Thyroid gland (tissue), 4 donors: ENCODE results near the gene PEDS1. TPM values are rescaled to one million over a fixed set of nuclear protein-coding genes. Genes with fewer than 3 reads are reported as not detected.
"Not testable (repeated sequence)": the region's sequence is repeated elsewhere in the genome, so short reads cannot be mapped to it uniquely, and the experiment has no call there.

Experiments used
- DNase-seq, 2 donors: peaks; one replicate each; pipeline ENCODE4 v3.0.0-alpha.2; 2019
- H3K27ac ChIP-seq, 3 donors: fragments of 200-600 bp; sonication (generic); 1 replicate in 2 of 3; 2 replicates in 1 of 3; pipeline ENCODE4 v1.5.1; 2016 to 2019; ENCODE audit warnings: mild to moderate bottlenecking in 1 of 3, moderate library complexity in 1 of 3
- H3K27me3 ChIP-seq: fragments of 200-600 bp; sonication (generic); one replicate; pipeline ENCODE4 v1.5.1; 2019
- H3K36me3 ChIP-seq, 2 donors: fragments of 200-600 bp; sonication (generic); one replicate each; pipeline ENCODE4 v1.5.1; 2016 to 2019
- H3K4me1 ChIP-seq, 2 donors: fragments of 200-600 bp; sonication (generic); one replicate each; pipeline ENCODE4 v1.5.1; 2017 to 2019
- H3K4me3 ChIP-seq, 3 donors: fragments of 200-600 bp; sonication (generic); replicated peaks in 1 of 3; 1 replicate in 2 of 3; 2 replicates in 1 of 3; pipeline ENCODE4 v1.5.1; 2016; ENCODE audit warnings: mild to moderate bottlenecking in 1 of 3
- H3K9me3 ChIP-seq: fragments of 200-600 bp; sonication (generic); one replicate; pipeline ENCODE4 v1.5.1; 2017
- CTCF ChIP-seq, 6 experiments: fragments of 200-600 bp in 3 of 6; fragments of 450-650 bp in 3 of 6; sonication (generic) in 3 of 6; IDR thresholded peaks; one replicate each; pipeline ENCODE4 v1.5.1; 2016 to 2019; ENCODE audit warnings: antibody characterized with exemption in 6 of 6, mild to moderate bottlenecking in 2 of 6, inconsistent platforms in 1 of 6, moderate library complexity in 1 of 6
- POLR2A ChIP-seq, 2 donors: fragments of 450-650 bp; IDR thresholded peaks; one replicate each; pipeline ENCODE4 v1.6.1; 2017; ENCODE audit warnings: antibody characterized with exemption in 2 of 2, mild to moderate bottlenecking in 2 of 2, moderate library complexity in 1 of 2
- WGBS, 2 donors: methylation state at CpG; one replicate each; pipeline ENCODE4 v1.1.5; 2017; 5-methylcytosine and 5-hydroxymethylcytosine counted together
- intact Hi-C: fragments of 100-400 bp; cut with DNase I; formaldehyde crosslinking; loops from one replicate; pipeline ENCODE4 v1.15.1; 2023
- total RNA-seq, 4 donors: library from RNA; depleted of rRNA; stranded (reverse); fragments of >200 nt; gene quantifications; one replicate each; pipeline ENCODE4 v1.2.3, GENCODE V29; 2016

The PEDS1 gene
- total RNA-seq, 4 donors from 2014 or later, result 15.8 to 22.7 (median 19.7) TPM

- H3K36me3 ChIP-seq, result peaks cover 15 to 17% of the 10 kb centered on the region in 2 donors
- DNase-seq, result no peak
- H3K27me3 ChIP-seq, result no peaks in the 10 kb centered on the region
- peaks cover 12 to 37% of the 10 kb centered on the region in 2 donors for H3K4me1 ChIP-seq
- no peaks in the 10 kb centered on the region for H3K9me3 ChIP-seq
- H3K27ac ChIP-seq, result no peak overlapping the region
- 87 to 91% methylated on average over 11 of the region's 11 CpGs for WGBS, 2 donors
- no peak for TF ChIP-seq CTCF (IDR thresholded peaks at IDR 0.05)
- no peak for TF ChIP-seq POLR2A (IDR thresholded peaks at IDR 0.05)
- intact Hi-C loops, result loop anchor here (10.0 kb wide), 1 partner anchor 56 kb away; no protein-coding TSS in a partner anchor
- no peak overlapping the region for H3K4me3 ChIP-seq
Measured at GRCh38 chr20:50140339-50140859, 13.1 kb downstream of the PEDS1 start.

GRCh38 chr20:50138479-50139393 is 14.8 kb downstream of the PEDS1 start:
- peaks cover 12 to 37% of the 10 kb centered on the region in 2 donors for H3K4me1 ChIP-seq
- no peaks in the 10 kb centered on the region for H3K9me3 ChIP-seq
- no peak overlapping the region for H3K4me3 ChIP-seq
- TF ChIP-seq POLR2A (IDR thresholded peaks at IDR 0.05) (no peak), CTCF (IDR thresholded peaks at IDR 0.05) (no peak)
- DNase-seq, result no peak
- H3K27ac ChIP-seq, result peak overlapping the region; percentile 5 to 61 (median 54)
- intact Hi-C loops, result no loop called here
- WGBS, 2 donors, result 80 to 84% methylated on average over 18 to 28 of the region's 29 CpGs
- H3K27me3 ChIP-seq, result no peaks in the 10 kb centered on the region
- H3K36me3 ChIP-seq, result peaks cover 15 to 21% of the 10 kb centered on the region in 2 donors

GRCh38 chr20:50138120-50138478 is 15.4 kb downstream of the PEDS1 start:
- no peaks in the 10 kb centered on the region for H3K27me3 ChIP-seq
- no peak overlapping the region for H3K4me3 ChIP-seq
- DNase-seq, result no peak
- TF ChIP-seq CTCF (IDR thresholded peaks at IDR 0.05) (no peak), POLR2A (IDR thresholded peaks at IDR 0.05) (no peak)
- H3K27ac ChIP-seq, result peak overlapping the region; percentile 5 to 61 (median 54)
- intact Hi-C loops, result no loop called here
- H3K36me3 ChIP-seq, result peaks cover 11 to 19% of the 10 kb centered on the region in 2 donors
- H3K4me1 ChIP-seq, result peaks cover 12 to 37% of the 10 kb centered on the region in 2 donors
- WGBS, 2 donors, result 82 to 85% methylated on average over 4 to 5 of the region's 5 CpGs
- H3K9me3 ChIP-seq, result no peaks in the 10 kb centered on the region

GRCh38 chr20:50137702-50138101 is 15.8 kb downstream of the PEDS1 start:
- intact Hi-C loops, H3K4me3 ChIP-seq, H3K27me3 ChIP-seq, H3K9me3 ChIP-seq: not testable (repeated sequence)
- WGBS, 2 donors, result 78 to 80% methylated on average over 13 of the region's 13 CpGs
- Histone ChIP-seq H3K27ac (peak overlapping the region; percentile 5 to 61 (median 54)), H3K4me1 (peaks cover 12 to 33% of the 10 kb centered on the region in 2 donors), H3K36me3 (peaks cover 7 to 15% of the 10 kb centered on the region in 2 donors)
- DNase-seq, result peak; percentile 28 to 35

- no peaks in the 10 kb centered on the region for H3K27me3 ChIP-seq
- no peak for DNase-seq
- H3K4me3 ChIP-seq, result no peak overlapping the region
- no peak for TF ChIP-seq CTCF (IDR thresholded peaks at IDR 0.05)
- no peak for TF ChIP-seq POLR2A (IDR thresholded peaks at IDR 0.05)
- peaks cover under 1 to 9% of the 10 kb centered on the region in 2 donors for H3K36me3 ChIP-seq
- H3K27ac ChIP-seq, result peak overlapping the region; percentile 39 to 61 (median 48)
- no peaks in the 10 kb centered on the region for H3K9me3 ChIP-seq
- intact Hi-C loops, result no loop called here
- WGBS, 2 donors, result 92 to 93% methylated on average over 11 to 15 of the region's 15 CpGs
- H3K4me1 ChIP-seq, result peaks cover 12 to 31% of the 10 kb centered on the region in 2 donors
Measured at GRCh38 chr20:50136822-50137599, 16.5 kb downstream of the PEDS1 start.

- intact Hi-C loops, H3K27ac ChIP-seq: not testable (repeated sequence)
- H3K4me1 ChIP-seq, result peaks cover 12 to 31% of the 10 kb centered on the region in 2 donors
Measured at GRCh38 chr20:50135157-50135556, 18.4 kb downstream of the PEDS1 start.

More at GRCh38 chr20:50135157-50135556, 18.4 kb downstream of the PEDS1 start:
- H3K4me3 ChIP-seq, H3K36me3 ChIP-seq, H3K27me3 ChIP-seq, DNase-seq, H3K9me3 ChIP-seq: not testable (repeated sequence)
- whole genome bisulfite sequencing, 2 donors, result 88 to 93% methylated on average over 7 of the region's 7 CpGs
